Bronchial epithelial cell (primary cell): ENCODE results near the gene HINFP. TPM values are rescaled to one million over a fixed set of nuclear protein-coding genes. Genes with fewer than 3 reads are reported as not detected.
"Not testable (repeated sequence)": the region's sequence is repeated elsewhere in the genome, so short reads cannot be mapped to it uniquely, and the experiment has no call there.

Experiments
- DNase-seq: peaks from one replicate; pipeline ENCODE4 v3.0.0-alpha.2; 2010; ENCODE audit warnings: low read depth
- FAIRE-seq: peaks from 2 replicates; lab custom pipeline; 2011; peaks lifted over from hg19 to GRCh38; lab: Jason Lieb, UNC
- H3K27me3 ChIP-seq: 2 replicates; pipeline ENCODE4 v1.5.1; 2011; ENCODE audit warnings: low read length; ENCODE audit not compliant: control insufficient read depth, insufficient read depth
- H3K36me3 ChIP-seq: 2 replicates; pipeline ENCODE4 v1.5.1; 2011; ENCODE audit warnings: low read length; ENCODE audit not compliant: control insufficient read depth, insufficient read depth
- H3K4me3 ChIP-seq: 2 replicates; pipeline ENCODE4 v1.5.1; 2011; ENCODE audit warnings: mild to moderate bottlenecking, low read depth, low read length, control low read depth
- CTCF ChIP-seq: IDR thresholded peaks from 2 replicates; pipeline ENCODE4 v1.5.1; 2011; ENCODE audit warnings: mild to moderate bottlenecking, moderate library complexity, low read length, control low read depth, inconsistent platforms; ENCODE audit not compliant: insufficient read depth, severe bottlenecking
- total RNA-seq: library from RNA; depleted of rRNA; stranded (reverse); fragments of >200 nt; gene quantifications from 2 replicates; pipeline ENCODE4 v1.2.1, GENCODE V29; 2014

The HINFP gene
- total RNA-seq, 1 donor from 2014 or later = 12.4 TPM

GRCh38 chr11:119134389-119134978 is 13.1 kb downstream of the HINFP start:
- Histone ChIP-seq H3K36me3 (peaks cover 30% of the 10 kb centered on the region), H3K4me3 (no peak overlapping the region), H3K27me3 (no peaks in the 10 kb centered on the region)
- TF ChIP-seq CTCF = peak; percentile 73
- DNase-seq (no peak), FAIRE-seq (no peak)

GRCh38 chr11:119139276-119139675 is 17.9 kb downstream of the HINFP start:
- not testable (repeated sequence) for H3K4me3 ChIP-seq, H3K36me3 ChIP-seq, FAIRE-seq, DNase-seq, H3K27me3 ChIP-seq

GRCh38 chr11:119144825-119145486 is 23.6 kb downstream of the HINFP start:
- peak; percentile 63 for TF ChIP-seq CTCF
- FAIRE-seq (no peak), DNase-seq (peak; percentile 69)
- Histone ChIP-seq H3K27me3 (peaks cover 5% of the 10 kb centered on the region), H3K4me3 (no peak overlapping the region), H3K36me3 (no peaks in the 10 kb centered on the region)

GRCh38 chr11:119145551-119145950 is 24.2 kb downstream of the HINFP start:
- Histone ChIP-seq H3K4me3 (no peak overlapping the region), H3K36me3 (no peaks in the 10 kb centered on the region), H3K27me3 (peaks cover 11% of the 10 kb centered on the region)
- no peak for TF ChIP-seq CTCF
- DNase-seq (no peak), FAIRE-seq (no peak)

- DNase-seq = no peak
- peaks cover 12% of the 10 kb centered on the region for H3K27me3 ChIP-seq
- no peak for TF ChIP-seq CTCF
Observed at GRCh38 chr11:119147604-119148333, 26.4 kb downstream of the HINFP start.

GRCh38 chr11:119148720-119149017 is 27.3 kb downstream of the HINFP start:
- H3K27me3 ChIP-seq = peaks cover 12% of the 10 kb centered on the region
- H3K4me3 ChIP-seq = peak overlapping the region; percentile 42
- FAIRE-seq (no peak), DNase-seq (no peak)
- no peak for TF ChIP-seq CTCF
- no peaks in the 10 kb centered on the region for H3K36me3 ChIP-seq

More at GRCh38 chr11:119147604-119148333, 26.4 kb downstream of the HINFP start:
- Histone ChIP-seq H3K36me3 (no peaks in the 10 kb centered on the region), H3K4me3 (no peak overlapping the region)
- no peak for FAIRE-seq
